ENCODE measurements around the gene STN1. TPM values are rescaled to one million over a fixed set of nuclear protein-coding genes. Genes with fewer than 3 reads are reported as not detected.

Gene STN1
- total RNA-seq, 1 experiment from 2014 or later = 74.7 TPM

DNA sequence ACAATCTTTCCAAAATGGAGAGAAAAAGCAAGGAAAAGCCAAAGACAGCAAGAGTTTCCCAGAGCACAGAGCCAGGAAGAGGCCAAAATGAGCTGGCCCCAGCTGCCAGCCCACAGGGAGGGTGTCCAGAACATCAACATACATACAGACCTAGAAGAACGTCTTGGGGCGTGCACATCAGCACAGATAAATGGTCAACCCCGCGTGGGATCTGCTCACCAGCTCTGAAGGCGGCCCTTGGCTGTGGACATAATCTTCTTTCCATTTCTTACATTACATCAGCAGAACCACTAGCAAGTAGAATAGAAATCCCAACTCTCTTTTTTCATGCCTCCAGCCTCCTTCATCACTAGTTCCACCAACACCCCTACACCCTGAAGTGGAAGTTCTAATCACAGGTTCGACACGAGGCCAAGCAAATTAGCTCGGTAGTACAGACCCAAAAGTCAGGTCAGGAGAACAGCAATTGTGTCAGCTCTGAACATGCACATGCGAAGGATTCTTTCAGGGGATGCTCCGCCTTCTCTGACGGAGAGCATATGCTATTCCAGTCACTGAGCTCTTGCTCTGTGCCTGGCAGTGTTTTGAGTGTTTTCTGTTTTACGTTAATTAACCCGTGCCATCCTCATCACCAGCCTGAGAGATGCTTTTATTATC, 79.0 kb downstream of the STN1 start:
- no peaks in the 10 kb centered on the region for H3K4me1 ChIP-seq (ENCODE audit: control insufficient read depth in 1 of 2, insufficient read depth in 2 of 2, low read length in 2 of 2)

DNA sequence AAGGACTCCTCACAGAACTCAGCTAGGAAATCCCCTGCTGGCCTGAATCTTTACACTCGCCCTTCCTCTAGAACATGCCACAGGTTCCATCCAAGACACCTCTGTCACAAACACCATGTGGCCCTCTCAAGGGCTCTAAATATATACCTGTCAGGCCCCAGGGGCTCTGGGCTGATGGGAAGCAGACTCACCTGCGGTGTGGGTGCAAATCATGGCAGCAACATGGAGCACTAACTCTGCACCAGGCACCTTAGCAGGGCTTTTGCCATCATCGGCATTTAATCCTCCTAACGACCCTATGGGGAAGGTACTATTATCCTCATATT, 80.0 kb downstream of the STN1 start:
- Histone ChIP-seq H3K9me2 (ENCODE audit: insufficient read depth) (no peaks in the 10 kb centered on the region), H2AFZ (ENCODE audit: low read depth, low read length, poor library complexity, severe bottlenecking) (no peak overlapping the region), H3K4me1 (ENCODE audit: control insufficient read depth in 1 of 2, insufficient read depth in 2 of 2, low read length in 2 of 2) (no peaks in the 10 kb centered on the region), H3K36me3 (ENCODE audit: control insufficient read depth in 1 of 2, insufficient read depth in 2 of 2, low read length in 2 of 2) (no peaks in the 10 kb centered on the region), H3K9ac (ENCODE audit: low read length) (no peak overlapping the region), H3K4me3 (replicated peaks in 1 of 2; ENCODE audit: low read depth in 1 of 2, low read length in 2 of 2) (no peak overlapping the region), H3K9me3 (ENCODE audit: control insufficient read depth in 1 of 2, insufficient read depth in 1 of 2, low read depth in 1 of 2, low read length in 2 of 2) (no peaks in the 10 kb centered on the region), H3K27ac (ENCODE audit: low read depth, low read length) (no peak overlapping the region), H4K20me1 (ENCODE audit: insufficient read depth) (no peaks in the 10 kb centered on the region), H3K79me2 (ENCODE audit: insufficient read depth, low read length) (no peaks in the 10 kb centered on the region), H3K27me3 (ENCODE audit: insufficient read depth, low read length) (peaks cover 3% of the 10 kb centered on the region; the same call in 1 of the 2 replicates), H3K4me2 (ENCODE audit: low read length) (no peak overlapping the region)
- CTCF ChIA-PET = interaction anchor here (1.4 to 1.8 kb wide), 2 partner anchors 10 to 125 kb away, joined by 3 to 5 read pairs; no protein-coding TSS in a partner anchor
- ATAC-seq (no peak), DNase-seq (ENCODE audit: low read depth, low spot score) (no peak)
- BruUV-seq (replicated peaks) = no TSS peak
- TF ChIP-seq, protein P1, sequence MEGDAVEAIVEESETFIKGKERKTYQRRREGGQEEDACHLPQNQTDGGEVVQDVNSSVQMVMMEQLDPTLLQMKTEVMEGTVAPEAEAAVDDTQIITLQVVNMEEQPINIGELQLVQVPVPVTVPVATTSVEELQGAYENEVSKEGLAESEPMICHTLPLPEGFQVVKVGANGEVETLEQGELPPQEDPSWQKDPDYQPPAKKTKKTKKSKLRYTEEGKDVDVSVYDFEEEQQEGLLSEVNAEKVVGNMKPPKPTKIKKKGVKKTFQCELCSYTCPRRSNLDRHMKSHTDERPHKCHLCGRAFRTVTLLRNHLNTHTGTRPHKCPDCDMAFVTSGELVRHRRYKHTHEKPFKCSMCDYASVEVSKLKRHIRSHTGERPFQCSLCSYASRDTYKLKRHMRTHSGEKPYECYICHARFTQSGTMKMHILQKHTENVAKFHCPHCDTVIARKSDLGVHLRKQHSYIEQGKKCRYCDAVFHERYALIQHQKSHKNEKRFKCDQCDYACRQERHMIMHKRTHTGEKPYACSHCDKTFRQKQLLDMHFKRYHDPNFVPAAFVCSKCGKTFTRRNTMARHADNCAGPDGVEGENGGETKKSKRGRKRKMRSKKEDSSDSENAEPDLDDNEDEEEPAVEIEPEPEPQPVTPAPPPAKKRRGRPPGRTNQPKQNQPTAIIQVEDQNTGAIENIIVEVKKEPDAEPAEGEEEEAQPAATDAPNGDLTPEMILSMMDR (IDR thresholded peaks at IDR 0.05 in 2 of 3, conservative IDR thresholded peaks at IDR 0.05 in 1 of 3; ENCODE audit: borderline replicate concordance in 1 of 3, insufficient read depth in 1 of 3, low read depth in 2 of 3, low read length in 2 of 3) = no peak
- intact Hi-C loops (cut with micrococcal nuclease) = no loop called here
- RAD21 ChIA-PET (ENCODE audit: low non-redundant PET in 1 of 2, low total read pairs in 2 of 2, uncharacterized antibody in 2 of 2, unreplicated experiment in 2 of 2) = no interaction called here
- POLR2A ChIA-PET = no interaction called here

More for the DNA sequence above, 79.0 kb downstream of the STN1 start:
- intact Hi-C loops (cut with micrococcal nuclease) = no loop called here
- RAD21 ChIA-PET (ENCODE audit: low non-redundant PET in 1 of 2, low total read pairs in 2 of 2, uncharacterized antibody in 2 of 2, unreplicated experiment in 2 of 2) = no interaction called here
- Histone ChIP-seq H4K20me1 (ENCODE audit: insufficient read depth) (no peaks in the 10 kb centered on the region), H3K9me3 (ENCODE audit: control insufficient read depth in 1 of 2, insufficient read depth in 1 of 2, low read depth in 1 of 2, low read length in 2 of 2) (no peaks in the 10 kb centered on the region), H3K4me3 (replicated peaks in 1 of 2; ENCODE audit: low read depth in 1 of 2, low read length in 2 of 2) (no peak overlapping the region), H3K36me3 (ENCODE audit: control insufficient read depth in 1 of 2, insufficient read depth in 2 of 2, low read length in 2 of 2) (no peaks in the 10 kb centered on the region), H3K27ac (ENCODE audit: low read depth, low read length) (no peak overlapping the region), H3K9me2 (ENCODE audit: insufficient read depth) (no peaks in the 10 kb centered on the region), H2AFZ (ENCODE audit: low read depth, low read length, poor library complexity, severe bottlenecking) (no peak overlapping the region), H3K4me2 (ENCODE audit: low read length) (no peak overlapping the region), H3K79me2 (ENCODE audit: insufficient read depth, low read length) (no peaks in the 10 kb centered on the region), H3K9ac (ENCODE audit: low read length) (no peak overlapping the region), H3K27me3 (ENCODE audit: insufficient read depth, low read length) (peaks cover 3% of the 10 kb centered on the region; the same call in 1 of the 2 replicates)
- ATAC-seq (no peak), DNase-seq (ENCODE audit: low read depth, low spot score) (no peak)
- CTCF ChIA-PET = interaction anchor here (1.0 to 1.8 kb wide), 3 partner anchors 9 to 126 kb away, joined by 3 to 5 read pairs (median 3); no protein-coding TSS in a partner anchor
- POLR2A ChIA-PET = no interaction called here
- no TSS peak for BruUV-seq (replicated peaks)
- no peak for TF ChIP-seq POLR2AphosphoS5 (IDR thresholded peaks at IDR 0.05; ENCODE audit: low read depth, low read length)
- TF ChIP-seq ZNF274 (IDR thresholded peaks at IDR 0.05; ENCODE audit: low read depth, low read length) = no peak
- TF ChIP-seq CEBPB (IDR thresholded peaks at IDR 0.05; ENCODE audit: low read depth) = no peak
